Endothelial cell of coronary artery (primary cell): ENCODE results near the gene ESD. TPM values are rescaled to one million over a fixed set of nuclear protein-coding genes. Genes with fewer than 3 reads are reported as not detected.

Experiments used
- total RNA-seq: library from RNA; depleted of rRNA; stranded (reverse); fragments of >200 nt; gene quantifications from 2 replicates; pipeline ENCODE4 v1.2.3, GENCODE V29; 2014

Gene ESD
- total RNA-seq = 60.1 and 63.2 TPM in 2 replicates

GRCh38 chr13:46796515-46797474, at the start of gene ESD:
TSS of gene ESD (minus strand) at chr13:46797161. CDS start at chr13:46791413, 5,748 bp downstream.

Other genes starting within 250 kb of the ESD start
- 6.4 and 9.1 TPM in 2 replicates for gene LRCH1, start 244.0 kb downstream of the ESD start, total RNA-seq
- 0.19 TPM in 1 of 2 replicates, not detected in the other for gene HTR2A, start 99.9 kb upstream of the ESD start, total RNA-seq